ENCODE results near the gene IFT122.

- TF ChIP-seq POLR2A (IDR thresholded peaks at IDR 0.05): no peak
- TF ChIP-seq CTCF (IDR thresholded peaks at IDR 0.05): no peak
These were observed 108.3 kb downstream of the IFT122 start for GRCh38 chr3:129548104-129548965.

All from upper lobe of left lung (tissue), 4 donors.